HG02973 (cell line): ENCODE measurements around the gene TGFBR3.

ENCODE experiments used
- ATAC-seq: cut with Tn5 transposase; IDR thresholded peaks from one replicate; pipeline ENCODE4 v1.9.1; 2021; ENCODE audit warnings: moderate library complexity; ENCODE audit not compliant: unreplicated experiment

TGFBR3 gene

GRCh38 chr1:91661121-91661520, 224.8 kb downstream of the TGFBR3 start:
- ATAC-seq: no peak

GRCh38 chr1:91660708-91661107, 225.2 kb downstream of the TGFBR3 start:
- ATAC-seq: no peak

GRCh38 chr1:91655912-91656449, 230.0 kb downstream of the TGFBR3 start:
- ATAC-seq: no peak

- no peak for ATAC-seq
Measured at GRCh38 chr1:91653183-91653582, 232.8 kb downstream of the TGFBR3 start.

- no peak for ATAC-seq
Measured at GRCh38 chr1:91651661-91652071, 234.3 kb downstream of the TGFBR3 start.

- ATAC-seq: no peak
Measured at GRCh38 chr1:91651243-91651642, 234.7 kb downstream of the TGFBR3 start.

- ATAC-seq: no peak
Measured at GRCh38 chr1:91650764-91651163, 235.2 kb downstream of the TGFBR3 start.

- ATAC-seq: no peak
Measured at GRCh38 chr1:91647061-91647460, 238.9 kb downstream of the TGFBR3 start.

GRCh38 chr1:91645031-91645430, 240.9 kb downstream of the TGFBR3 start:
- ATAC-seq: no peak

- no peak for ATAC-seq
Measured at GRCh38 chr1:91643431-91643830, 242.5 kb downstream of the TGFBR3 start.

GRCh38 chr1:91640877-91641526, 244.9 kb downstream of the TGFBR3 start:
- no peak for ATAC-seq

GRCh38 chr1:91637539-91637994, 248.4 kb downstream of the TGFBR3 start:
- ATAC-seq: no peak

GRCh38 chr1:91635763-91636162, 250.2 kb downstream of the TGFBR3 start:
- ATAC-seq: no peak

GRCh38 chr1:91633438-91633837, 252.5 kb downstream of the TGFBR3 start:
- no peak for ATAC-seq

GRCh38 chr1:91631718-91632330, 254.1 kb downstream of the TGFBR3 start:
- no peak for ATAC-seq

- no peak for ATAC-seq
Measured at GRCh38 chr1:91630803-91631202, 255.1 kb downstream of the TGFBR3 start.
